Ishikawa (cell line): ENCODE measurements around the gene CDH2.

Experiments
- EGR1 ChIP-seq: IDR thresholded peaks from 2 replicates; pipeline ENCODE4 v1.6.1; 2012
- MAX ChIP-seq: IDR thresholded peaks from 2 replicates; pipeline ENCODE4 v1.6.1; 2012
- RAD21 ChIP-seq: IDR thresholded peaks from 2 replicates; pipeline ENCODE4 v1.6.1; 2012; ENCODE audit warnings: low read depth
- REST ChIP-seq: IDR thresholded peaks from 2 replicates; pipeline ENCODE4 v1.6.1; 2012; ENCODE audit warnings: low read depth, mild to moderate bottlenecking
- TAF1 ChIP-seq: IDR thresholded peaks from 2 replicates; pipeline ENCODE4 v1.6.1; 2012; ENCODE audit warnings: low read depth, mild to moderate bottlenecking
- TCF12 ChIP-seq: IDR thresholded peaks from 2 replicates; pipeline ENCODE4 v1.6.1; 2012; ENCODE audit warnings: low read depth
- TEAD4 ChIP-seq: IDR thresholded peaks from 2 replicates; pipeline ENCODE4 v1.6.1; 2012
- YY1 ChIP-seq: IDR thresholded peaks from 2 replicates; pipeline ENCODE4 v1.6.1; 2012; ENCODE audit warnings: low read depth

- TF ChIP-seq REST: no peak
- no peak for TF ChIP-seq MAX
- TF ChIP-seq EGR1: no peak
- TF ChIP-seq RAD21: no peak
- TF ChIP-seq YY1: no peak
- no peak for TF ChIP-seq TEAD4
- TF ChIP-seq TAF1: no peak
- TF ChIP-seq TCF12: no peak
Measured at GRCh38 chr18:27959101-27959500, 217.8 kb downstream of the CDH2 start.
